NCI-H1417 (cell line): Measurements from ENCODE around the gene SGCD.

Experiments used
- DNase-seq, 3 experiments: peaks; one replicate each; lab custom pipeline; 2025; lab: John Stamatoyannopoulos, UW

Gene SGCD

DNA sequence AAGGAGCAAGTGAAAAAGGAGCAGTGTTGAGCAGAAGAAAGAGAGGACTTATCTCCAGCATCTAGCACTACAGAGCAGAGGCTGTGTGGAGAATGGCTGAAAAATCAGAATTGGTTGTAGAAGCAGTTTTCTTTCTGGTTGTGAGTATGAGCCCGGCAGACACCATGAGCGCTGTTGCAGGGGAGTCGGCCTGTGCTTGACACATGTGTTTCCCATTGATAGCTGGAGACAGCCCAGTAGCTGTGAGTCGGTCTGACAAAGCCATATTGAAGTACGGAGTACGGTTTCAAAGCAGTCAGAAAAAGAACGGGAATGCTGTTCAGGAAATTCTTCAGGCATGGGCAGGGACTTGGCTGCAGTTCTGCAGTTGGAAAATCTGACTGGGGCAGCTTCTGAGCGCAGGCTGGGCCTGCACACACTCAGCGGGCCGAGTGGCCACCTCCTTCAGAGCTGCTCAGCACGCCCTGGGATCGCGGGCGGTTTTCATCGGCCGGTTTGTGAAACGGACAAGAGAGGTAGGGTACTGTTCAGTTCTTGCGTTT is at the start of gene SGCD:
Gene SGCD (plus strand): TSS at position 447 of the 542 bp plus-strand sequence.
- no peak for DNase-seq

DNA sequence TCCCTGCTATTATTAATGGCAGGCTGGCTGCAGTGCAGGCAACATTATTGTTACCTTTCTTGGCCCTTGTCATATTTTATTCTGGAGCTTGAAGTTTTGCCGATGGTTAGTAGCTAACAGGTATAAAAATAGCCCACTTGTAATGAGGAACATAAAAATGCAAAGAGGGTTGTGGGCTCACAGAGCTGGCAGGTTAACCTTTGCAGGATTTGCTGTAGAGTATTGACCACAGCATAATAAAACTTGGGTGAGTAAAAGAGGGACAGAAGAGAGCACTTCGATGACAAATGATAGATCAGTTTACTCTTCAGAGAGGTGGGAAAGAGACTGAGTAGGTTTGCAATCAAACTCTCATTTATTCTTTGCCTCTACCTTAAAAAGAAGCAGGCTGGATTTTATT is 49.7 kb upstream of the SGCD start:
- no peak for DNase-seq

GRCh38 chr5:156295431-156295830 is 31.5 kb upstream of the SGCD start:
- no peak for DNase-seq

DNA sequence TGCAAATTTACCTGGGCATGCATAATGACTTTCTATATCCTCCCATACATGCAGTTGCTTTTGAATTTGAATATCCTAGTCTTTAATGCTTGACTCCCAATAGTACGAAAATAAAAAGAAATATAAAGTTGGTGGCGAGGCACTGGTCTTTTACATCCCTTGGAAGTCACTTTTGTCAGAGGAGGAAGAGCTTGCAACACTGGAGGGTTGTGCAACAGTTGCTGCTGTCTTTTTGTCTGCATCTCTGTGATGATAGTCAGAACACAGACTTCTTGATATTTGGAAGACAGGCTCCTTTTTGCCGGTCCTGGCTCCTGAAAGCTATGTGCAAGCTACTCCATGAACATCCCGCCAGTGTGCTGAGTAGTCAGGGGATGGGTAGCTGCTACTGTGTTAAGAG is 16.8 kb upstream of the SGCD start:
- no peak for DNase-seq

GRCh38 chr5:156312897-156313694 is 13.9 kb upstream of the SGCD start:
- no peak for DNase-seq

DNA sequence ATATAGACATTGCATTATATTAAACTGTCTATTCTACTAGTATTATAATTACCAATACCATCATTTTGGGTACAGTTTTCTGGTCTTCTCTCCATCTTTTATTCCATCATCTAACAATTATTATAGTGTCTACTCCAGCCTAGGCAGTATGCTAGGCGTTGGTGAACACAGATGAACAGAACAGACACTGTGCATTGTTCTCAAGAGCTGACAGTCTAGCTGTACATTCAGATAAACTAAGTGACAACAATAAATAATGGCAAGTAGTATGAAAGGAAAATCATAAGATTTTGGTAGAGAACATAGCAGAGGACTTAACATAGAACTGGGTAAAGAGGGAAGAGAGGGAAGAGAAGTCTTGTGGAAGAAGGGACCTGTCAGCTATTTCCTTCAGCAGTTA is 12.5 kb upstream of the SGCD start:
- no peak for DNase-seq

DNA sequence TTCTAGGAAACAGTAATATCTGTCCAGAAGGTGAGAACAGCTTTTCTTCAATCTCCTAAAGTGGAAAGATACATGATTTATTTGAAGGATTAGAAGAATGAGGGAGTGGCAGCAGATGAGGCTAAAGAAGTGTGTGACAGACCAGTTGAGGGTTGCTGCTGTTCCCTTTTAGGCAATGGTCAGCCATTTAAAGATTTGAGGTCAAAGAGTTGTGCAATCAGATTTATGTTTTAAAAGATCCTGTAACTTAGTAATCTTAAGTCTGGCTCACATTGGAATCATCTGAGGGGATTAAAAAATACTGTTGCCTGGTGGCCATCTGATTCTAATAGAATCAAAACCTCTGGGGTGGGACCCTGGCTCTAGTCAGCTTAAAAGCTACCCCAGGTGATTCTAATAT is 4.3 kb upstream of the SGCD start:
- DNase-seq, result no peak

- DNase-seq, result no peak
Observed at GRCh38 chr5:156327296-156327695, 332 bp downstream of the SGCD start.

DNA sequence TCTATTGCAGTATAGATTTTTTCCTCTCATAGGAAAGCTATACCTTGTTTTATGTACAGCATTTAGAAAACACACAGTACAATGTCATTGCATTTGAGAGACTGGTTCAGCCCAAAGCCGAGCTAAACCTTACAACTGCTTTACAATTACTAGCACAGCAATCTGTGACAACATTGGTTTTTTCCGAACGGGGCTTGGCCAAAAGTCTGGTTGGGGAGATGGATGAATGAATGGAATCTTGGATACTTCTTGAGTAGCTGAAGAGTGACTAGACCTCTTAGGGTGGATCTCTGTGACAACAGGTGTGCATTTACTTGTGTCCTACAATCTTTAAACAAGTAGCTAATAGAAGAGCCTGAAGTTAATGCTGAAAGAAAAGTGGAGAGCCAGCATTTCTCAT is 1.2 kb downstream of the SGCD start:
- no peak for DNase-seq

DNA sequence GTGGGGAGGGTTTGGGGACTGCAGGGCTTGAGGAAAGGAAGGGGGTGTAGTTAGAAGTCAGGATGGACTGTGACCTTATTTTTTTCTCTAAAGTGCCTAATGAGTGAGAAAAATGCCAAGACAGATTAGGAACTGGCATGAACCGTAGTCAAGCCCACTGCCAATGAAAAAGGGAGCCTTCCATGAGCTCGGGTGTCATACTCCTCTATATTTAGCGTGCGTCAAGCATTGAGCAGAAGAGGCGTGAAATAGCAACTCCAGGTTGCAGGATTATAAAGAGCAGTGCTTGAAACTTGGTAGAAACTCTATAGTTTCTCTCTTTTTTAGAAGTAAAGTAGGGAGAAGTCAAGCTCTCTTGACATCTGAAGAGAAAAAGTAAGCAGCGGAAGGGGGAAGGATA is 1.8 kb downstream of the SGCD start:
- DNase-seq, result no peak

DNA sequence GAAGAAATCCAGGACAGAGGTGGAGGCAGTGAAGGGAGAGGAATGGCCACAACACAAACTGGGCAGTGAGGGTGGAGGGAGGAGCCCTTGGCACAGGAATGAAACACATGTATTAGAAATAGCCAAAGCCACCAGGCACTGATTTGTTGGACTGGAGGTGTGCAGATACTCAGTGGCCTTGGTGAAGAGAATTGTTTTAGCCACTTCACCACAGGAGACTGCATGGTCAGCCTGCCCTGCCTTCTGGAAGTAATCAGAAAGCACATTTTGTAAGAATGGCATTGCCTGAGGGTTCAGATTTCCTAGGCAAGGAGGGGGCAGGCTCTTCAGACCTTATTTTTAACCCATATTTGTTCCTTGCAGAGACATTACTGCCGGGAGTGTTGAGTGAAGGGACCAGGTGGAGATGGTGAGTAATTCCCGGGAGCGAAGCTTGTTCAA is 2.2 kb downstream of the SGCD start:
- no peak for DNase-seq

GRCh38 chr5:156330141-156330870 is 3.3 kb downstream of the SGCD start:
- DNase-seq, result no peak

DNA sequence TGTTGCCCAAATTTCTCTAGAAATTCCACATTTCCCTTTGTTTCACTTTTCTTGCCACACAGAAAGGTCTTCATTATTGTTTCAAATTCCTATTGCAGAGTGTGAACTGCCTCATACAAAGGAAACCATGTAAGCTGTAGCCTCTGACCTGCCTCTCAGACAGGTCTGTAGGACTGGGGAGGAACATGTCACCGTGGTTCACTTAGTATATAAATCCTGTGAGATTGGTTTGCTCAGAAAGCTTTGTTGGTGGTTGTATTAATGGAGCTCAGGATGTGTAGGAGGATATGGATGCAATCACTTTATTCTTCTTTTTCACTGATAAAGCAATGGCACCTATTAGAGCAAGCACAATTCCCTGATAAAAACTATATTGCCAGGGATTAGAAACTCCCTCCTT is 4.2 kb downstream of the SGCD start:
- no peak for DNase-seq

DNA sequence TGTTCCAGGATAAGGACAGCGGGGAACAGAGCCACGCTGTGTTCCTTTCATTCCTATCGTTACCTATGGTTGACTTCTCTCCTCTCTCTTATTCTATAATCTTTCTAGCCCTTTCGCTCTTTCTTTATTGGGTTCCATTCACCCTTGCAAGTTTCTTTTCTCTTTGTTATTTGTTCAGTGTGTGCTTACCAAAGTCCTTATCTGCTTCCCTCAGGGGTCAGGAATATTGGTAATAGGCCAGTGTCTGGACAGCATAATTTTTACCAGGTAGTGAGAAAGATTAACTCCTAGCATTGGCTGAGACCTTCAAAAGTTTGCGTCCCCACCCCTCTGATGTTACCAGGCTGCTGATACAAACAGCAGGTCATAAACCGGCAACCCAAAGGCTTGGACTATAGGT is 4.9 kb downstream of the SGCD start:
- DNase-seq, result no peak

DNA sequence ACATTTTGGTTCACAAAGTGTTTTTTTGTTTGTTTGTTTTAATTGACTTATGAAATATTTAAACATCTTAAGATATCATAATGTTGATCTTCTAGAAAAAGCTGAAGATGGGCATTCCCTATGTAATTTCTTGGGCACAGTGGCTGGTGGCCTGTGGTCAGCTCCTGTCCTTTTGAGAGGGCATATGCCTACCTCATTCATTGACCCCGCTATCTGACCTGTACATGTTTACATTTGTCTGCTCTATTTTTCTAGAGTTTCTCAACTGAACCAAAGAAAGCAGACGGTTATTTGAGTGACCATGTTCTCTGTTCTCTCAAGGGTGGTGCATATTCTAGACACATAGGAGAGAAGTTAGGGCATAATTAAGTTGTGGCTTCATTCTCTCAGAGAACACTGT is 5.3 kb downstream of the SGCD start:
- no peak for DNase-seq

DNA sequence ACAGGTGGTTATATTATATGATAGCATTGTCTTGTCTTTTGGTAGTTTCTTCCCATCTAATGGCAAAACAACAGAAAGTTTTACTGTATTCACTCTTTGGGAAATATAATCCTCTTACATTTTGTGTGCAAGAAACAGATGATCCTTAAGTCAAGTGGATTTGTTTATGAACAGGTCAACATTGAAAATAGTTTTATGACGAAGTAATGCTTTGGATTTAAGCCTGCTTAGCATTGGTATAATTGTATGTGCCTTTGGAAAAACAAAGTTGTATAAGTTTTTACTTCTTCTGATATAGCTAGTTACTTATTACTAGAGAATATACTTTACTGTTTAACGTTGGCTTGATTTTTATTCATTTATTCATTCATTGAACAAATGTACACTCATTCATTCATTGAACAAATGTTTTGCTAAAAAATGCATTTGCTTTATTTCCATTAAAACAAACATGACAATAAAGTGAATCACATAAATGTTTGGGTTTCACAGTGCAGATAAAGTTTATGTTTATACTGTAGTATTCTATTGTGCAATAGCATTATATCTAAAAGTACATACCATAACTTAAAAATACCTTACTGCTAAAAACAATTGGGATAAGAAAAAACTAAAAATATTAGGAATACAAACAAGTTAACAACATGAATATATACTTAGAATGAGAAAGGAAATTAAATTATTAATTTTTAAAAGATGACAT is 12.3 kb downstream of the SGCD start:
- DNase-seq, result no peak

DNA sequence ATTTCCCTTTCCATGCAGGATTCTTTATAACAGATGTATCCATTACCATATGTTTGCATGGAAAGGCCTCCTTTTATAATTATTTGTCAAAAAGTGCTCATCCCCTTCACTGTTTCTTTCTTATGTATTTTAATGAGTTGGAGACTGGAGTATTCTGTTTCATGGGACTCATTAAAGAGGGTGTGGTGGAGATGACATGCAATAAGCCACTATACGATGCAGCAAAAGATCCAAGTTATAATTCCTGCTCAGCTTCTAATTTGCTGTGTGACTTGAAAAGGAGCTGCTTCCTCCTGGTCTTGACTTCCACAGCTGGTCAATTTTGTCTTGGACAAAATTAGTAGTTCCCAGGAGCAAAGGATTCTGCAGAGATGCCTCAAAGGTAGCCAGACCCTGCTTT is 13.9 kb downstream of the SGCD start:
- no peak for DNase-seq

GRCh38 chr5:156350256-156350655 is 23.3 kb downstream of the SGCD start:
- no peak for DNase-seq

DNA sequence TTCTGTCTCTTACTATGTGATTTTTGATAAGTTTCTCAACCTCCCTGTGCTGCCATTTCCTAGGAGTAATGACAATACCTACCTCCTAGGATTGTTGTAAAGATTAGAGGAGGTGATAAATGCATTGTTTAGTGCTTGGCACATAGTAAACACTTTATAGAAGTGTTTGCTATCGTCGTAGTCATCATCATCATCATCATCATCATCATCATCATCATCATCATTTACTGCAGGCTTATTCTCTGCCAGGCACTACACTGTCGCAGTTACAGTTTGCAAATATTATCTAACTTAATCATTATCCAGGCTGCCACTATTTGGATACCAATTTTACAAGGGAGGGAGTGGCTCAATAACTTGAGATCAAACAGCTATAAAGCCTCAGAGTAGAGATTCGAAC is 24.5 kb downstream of the SGCD start:
- no peak for DNase-seq

GRCh38 chr5:156354571-156354970 is 27.6 kb downstream of the SGCD start:
- DNase-seq, result no peak

DNA sequence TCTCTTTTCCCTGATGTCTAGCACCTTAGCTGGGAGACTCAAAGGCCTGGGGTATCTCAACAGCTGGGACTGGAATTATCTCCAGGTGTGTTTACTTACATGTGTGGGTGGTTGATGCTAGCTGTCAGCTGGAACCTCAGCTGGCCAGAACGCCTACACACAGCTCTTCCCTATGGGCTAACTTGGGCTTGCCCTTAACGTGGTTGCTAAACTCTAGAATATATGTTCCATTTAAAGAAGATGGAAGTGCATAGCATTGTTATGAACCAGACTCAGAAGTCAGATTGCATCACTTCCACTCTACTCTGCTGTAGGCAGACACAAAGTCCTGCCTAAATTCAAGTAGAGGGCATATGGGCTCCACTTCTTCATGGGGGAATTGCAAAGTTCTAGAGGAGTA is 29.3 kb downstream of the SGCD start:
- no peak for DNase-seq

GRCh38 chr5:156359476-156359875 is 32.5 kb downstream of the SGCD start:
- DNase-seq, result no peak
